ENCODE results near the gene GRM3.

DNA sequence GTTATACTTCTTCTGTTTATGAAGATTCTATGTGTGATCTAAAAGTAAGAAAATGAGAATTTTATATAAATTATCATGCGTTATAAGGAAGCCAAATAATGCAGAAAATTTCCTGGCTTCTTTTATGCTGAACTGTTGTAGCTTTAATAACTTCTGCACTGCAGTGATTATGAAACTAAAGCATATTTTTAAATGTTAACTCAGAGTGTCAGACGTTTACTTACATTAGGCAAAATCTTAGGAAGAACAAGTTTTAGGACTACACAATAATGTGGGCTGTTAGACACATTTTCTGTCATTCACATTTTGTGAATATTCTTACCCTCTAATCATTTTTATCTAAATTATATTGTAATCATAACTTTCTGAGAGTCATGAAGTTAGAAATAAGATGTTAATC, 22.0 kb downstream of the GRM3 start:
- TF ChIP-seq, protein P1, sequence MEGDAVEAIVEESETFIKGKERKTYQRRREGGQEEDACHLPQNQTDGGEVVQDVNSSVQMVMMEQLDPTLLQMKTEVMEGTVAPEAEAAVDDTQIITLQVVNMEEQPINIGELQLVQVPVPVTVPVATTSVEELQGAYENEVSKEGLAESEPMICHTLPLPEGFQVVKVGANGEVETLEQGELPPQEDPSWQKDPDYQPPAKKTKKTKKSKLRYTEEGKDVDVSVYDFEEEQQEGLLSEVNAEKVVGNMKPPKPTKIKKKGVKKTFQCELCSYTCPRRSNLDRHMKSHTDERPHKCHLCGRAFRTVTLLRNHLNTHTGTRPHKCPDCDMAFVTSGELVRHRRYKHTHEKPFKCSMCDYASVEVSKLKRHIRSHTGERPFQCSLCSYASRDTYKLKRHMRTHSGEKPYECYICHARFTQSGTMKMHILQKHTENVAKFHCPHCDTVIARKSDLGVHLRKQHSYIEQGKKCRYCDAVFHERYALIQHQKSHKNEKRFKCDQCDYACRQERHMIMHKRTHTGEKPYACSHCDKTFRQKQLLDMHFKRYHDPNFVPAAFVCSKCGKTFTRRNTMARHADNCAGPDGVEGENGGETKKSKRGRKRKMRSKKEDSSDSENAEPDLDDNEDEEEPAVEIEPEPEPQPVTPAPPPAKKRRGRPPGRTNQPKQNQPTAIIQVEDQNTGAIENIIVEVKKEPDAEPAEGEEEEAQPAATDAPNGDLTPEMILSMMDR (CRISPR knock-in tag; IDR thresholded peaks at IDR 0.05): no peak
- TF ChIP-seq, protein P2, sequence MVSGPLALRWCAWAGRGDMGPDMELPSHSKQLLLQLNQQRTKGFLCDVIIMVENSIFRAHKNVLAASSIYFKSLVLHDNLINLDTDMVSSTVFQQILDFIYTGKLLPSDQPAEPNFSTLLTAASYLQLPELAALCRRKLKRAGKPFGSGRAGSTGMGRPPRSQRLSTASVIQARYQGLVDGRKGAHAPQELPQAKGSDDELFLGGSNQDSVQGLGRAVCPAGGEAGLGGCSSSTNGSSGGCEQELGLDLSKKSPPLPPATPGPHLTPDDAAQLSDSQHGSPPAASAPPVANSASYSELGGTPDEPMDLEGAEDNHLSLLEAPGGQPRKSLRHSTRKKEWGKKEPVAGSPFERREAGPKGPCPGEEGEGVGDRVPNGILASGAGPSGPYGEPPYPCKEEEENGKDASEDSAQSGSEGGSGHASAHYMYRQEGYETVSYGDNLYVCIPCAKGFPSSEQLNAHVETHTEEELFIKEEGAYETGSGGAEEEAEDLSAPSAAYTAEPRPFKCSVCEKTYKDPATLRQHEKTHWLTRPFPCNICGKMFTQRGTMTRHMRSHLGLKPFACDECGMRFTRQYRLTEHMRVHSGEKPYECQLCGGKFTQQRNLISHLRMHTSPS (CRISPR knock-in tag; IDR thresholded peaks at IDR 0.05; ENCODE audit: low read depth): no peak
- no peak for TF ChIP-seq ZNF335 (CRISPR knock-in tag; IDR thresholded peaks at IDR 0.05)

All from HepG2 (cell line).